T-helper 1 cell treated with Interleukin-12 subunit alpha and Interleukin-12 subunit beta and Interleukin-4 antibody, amounts not matched to agents 30 μg/mL and 1 μg/mL, for 36 hours (primary cell): ENCODE results near the gene MATN4.

Experiments
- H3K27ac Mint-ChIP-seq: one replicate; pipeline ENCODE4 v1.8.0; 2021; ENCODE audit warnings: mild to moderate bottlenecking, mixed read lengths
- H3K27me3 Mint-ChIP-seq: one replicate; pipeline ENCODE4 v1.8.0; 2021; ENCODE audit warnings: low read depth, mixed read lengths
- H3K36me3 Mint-ChIP-seq: one replicate; pipeline ENCODE4 v1.8.0; 2021; ENCODE audit warnings: low read depth, mixed read lengths
- H3K4me1 Mint-ChIP-seq: one replicate; pipeline ENCODE4 v1.8.0; 2021; ENCODE audit warnings: low read depth, mixed read lengths
- H3K4me3 Mint-ChIP-seq: one replicate; pipeline ENCODE4 v1.8.0; 2021; ENCODE audit warnings: mild to moderate bottlenecking, moderate library complexity, mixed read lengths
- H3K9me3 Mint-ChIP-seq: one replicate; pipeline ENCODE4 v1.8.0; 2021; ENCODE audit warnings: mixed read lengths

The MATN4 gene

DNA sequence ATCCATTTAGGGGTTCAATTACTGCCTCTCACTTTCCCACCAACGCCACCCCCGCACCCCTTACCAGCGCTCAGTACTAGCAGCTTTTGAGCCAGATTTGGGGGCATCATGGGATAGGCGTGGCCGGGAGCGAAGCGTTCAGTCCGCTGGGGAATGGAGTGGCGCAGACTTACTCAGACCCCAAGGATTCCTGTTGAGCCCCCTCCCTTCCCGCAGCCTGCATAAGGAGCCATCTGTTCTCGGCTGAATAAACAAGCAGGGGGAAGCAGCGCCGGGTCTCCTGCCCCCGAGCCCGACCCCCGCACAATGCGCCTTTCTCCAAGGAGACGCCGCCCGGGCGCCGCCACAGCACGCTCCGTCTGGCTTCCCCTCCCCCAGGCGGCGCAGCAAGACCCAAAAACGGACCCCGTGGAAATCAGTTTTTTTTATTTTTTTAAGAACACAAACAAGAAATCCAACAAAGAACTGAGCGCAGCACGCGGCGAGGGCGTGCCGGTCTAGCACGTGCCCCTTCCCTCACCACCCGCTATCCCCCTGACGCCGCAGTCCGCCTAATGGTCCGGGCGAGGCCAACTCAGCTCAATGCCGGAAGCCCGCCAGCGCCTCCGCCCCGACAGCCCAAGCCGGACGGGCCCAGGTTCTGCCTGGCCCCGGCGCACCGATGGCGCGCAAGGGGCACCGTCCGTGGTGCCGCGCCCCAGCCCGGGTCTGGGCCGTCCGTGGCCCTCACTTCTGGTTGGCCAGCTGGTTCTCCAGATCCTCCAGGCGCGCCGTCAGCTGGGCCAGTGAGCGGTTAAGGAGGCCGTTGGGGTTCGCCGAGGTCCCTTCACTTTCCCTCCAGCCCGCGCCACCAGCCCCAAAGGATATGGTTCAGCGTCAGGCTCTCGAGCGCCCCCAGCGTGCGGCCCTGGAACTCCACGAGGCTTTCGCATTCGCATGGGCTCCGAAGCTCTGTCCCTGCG lies 14.8 kb downstream of the MATN4 start:
- no peak overlapping the region for H3K27ac Mint-ChIP-seq
- H3K9me3 Mint-ChIP-seq, result no peaks in the 10 kb centered on the region
- H3K4me1 Mint-ChIP-seq, result peaks cover 15% of the 10 kb centered on the region
- peaks cover 40% of the 10 kb centered on the region for H3K27me3 Mint-ChIP-seq
- H3K36me3 Mint-ChIP-seq, result peaks cover 8% of the 10 kb centered on the region
- H3K4me3 Mint-ChIP-seq, result peak overlapping the region; percentile 72

DNA sequence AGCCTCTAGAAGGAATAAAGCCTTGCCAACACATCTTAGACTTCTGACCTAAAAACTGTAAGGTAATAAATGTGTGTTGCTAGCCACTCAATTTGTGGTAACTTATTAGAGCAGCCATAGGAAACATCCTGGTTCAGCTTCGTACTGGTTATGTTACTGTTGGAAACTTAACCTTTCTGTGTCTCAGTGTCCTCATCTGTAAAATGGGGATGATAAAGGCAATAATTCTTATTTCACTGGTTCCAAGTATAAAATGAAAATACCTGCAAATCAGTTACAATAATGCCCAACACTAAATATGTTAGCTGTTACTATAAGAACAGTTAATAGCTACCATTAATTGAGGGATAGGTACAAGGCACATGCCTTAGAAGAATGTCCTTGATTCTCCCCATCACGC lies 15.8 kb downstream of the MATN4 start:
- Mint-ChIP-seq H3K9me3 (no peaks in the 10 kb centered on the region), H3K36me3 (peaks cover 8% of the 10 kb centered on the region), H3K27ac (no peak overlapping the region), H3K4me1 (peaks cover 15% of the 10 kb centered on the region), H3K27me3 (peaks cover 41% of the 10 kb centered on the region), H3K4me3 (no peak overlapping the region)

DNA sequence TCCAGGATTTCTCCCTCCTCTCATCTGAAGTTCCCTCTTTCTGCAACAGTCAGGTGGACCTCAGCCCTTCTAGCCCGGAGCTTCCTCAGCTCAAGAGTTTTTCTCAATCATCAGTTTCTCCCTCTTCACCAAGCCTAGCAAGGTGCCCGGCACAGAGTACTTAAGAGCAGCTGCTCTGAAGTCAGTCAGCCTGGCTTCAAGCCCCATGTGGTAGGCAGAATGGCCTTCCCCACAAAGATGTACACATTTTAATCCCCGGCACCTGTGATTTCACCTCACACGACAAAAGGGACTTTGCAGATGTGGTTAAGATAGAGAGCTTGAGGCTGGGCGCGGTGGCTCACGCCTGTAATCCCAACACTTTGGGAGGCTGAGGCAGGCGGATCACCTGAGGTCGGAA lies 16.6 kb downstream of the MATN4 start:
- Mint-ChIP-seq H3K36me3 (peaks cover 7% of the 10 kb centered on the region), H3K4me1 (peaks cover 15% of the 10 kb centered on the region), H3K27ac (no peak overlapping the region)

DNA sequence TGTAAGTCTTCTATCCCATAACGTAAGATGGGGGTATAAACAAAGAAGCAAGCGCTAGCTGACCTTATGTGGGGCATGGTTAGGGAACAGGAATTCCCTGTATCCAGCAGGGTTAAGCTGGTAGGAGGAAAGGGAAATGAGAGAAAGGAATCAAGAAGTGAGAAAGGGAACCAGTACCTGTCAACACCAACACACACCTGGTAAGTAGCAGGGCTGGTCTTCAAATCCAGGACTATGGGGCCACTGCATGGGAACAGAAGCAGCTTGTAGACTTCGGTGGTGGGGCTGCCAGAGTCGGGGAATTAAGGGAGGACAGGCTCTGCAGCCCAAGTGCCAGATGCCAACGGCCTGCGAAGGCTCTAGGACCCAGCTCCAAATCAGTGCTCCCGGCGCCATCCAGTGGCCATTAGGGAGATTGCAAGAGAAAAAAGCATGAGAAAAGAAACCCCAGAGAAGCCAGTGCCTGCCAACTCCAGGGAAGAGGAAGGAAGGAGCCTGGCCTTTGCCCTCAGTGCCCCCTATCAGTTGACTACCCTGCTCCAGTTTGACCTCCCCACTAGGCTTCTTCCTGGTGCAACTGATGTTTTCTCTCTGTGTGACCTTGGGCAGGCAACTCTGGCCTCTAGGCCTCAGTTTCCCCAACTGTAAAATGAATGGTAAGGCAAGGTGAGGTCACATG lies 17.3 kb downstream of the MATN4 start:
- H3K4me1 Mint-ChIP-seq, result peaks cover 12% of the 10 kb centered on the region
- H3K27ac Mint-ChIP-seq, result no peak overlapping the region
- H3K9me3 Mint-ChIP-seq, result no peaks in the 10 kb centered on the region
- H3K4me3 Mint-ChIP-seq, result no peak overlapping the region
- peaks cover 4% of the 10 kb centered on the region for H3K36me3 Mint-ChIP-seq
- peaks cover 48% of the 10 kb centered on the region for H3K27me3 Mint-ChIP-seq

More for the DNA sequence above, 16.6 kb downstream of the MATN4 start:
- Mint-ChIP-seq H3K27me3 (peaks cover 45% of the 10 kb centered on the region), H3K9me3 (no peaks in the 10 kb centered on the region), H3K4me3 (no peak overlapping the region)

DNA sequence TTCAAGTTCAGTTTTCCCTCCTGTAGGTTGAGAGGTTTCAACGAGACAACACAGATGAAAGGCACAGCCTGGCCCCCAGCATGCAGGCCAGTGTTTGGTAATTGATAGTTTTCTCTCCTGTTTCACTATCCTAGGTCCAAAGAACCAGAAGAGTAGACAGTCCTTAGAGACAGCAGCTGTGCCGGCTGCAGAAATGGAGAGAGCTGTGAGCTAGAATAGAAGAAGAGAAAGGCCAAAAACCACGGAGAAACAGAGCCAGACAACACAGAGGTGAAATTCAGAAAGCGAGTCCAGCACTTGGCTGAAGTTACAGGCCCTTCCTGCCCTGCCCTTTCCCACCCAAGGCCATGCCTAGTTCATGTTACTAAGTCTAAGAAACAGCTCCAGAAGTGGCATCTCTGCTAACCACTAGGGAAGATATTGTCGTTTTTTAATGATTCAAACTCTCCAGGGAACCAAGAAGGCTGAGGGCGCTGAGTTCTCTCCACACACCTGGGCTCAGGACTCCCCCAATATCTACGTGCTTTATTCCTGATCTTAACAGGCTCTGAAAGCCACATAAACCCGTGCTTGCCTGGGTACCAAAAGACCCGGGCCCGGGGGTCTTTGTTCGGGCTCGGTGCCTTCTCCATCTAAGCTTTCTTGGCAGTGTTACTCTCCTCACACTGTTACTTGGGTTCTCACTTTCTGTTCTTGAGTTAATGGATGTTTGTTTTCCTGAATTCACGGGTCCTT lies 18.0 kb downstream of the MATN4 start:
- Mint-ChIP-seq H3K9me3 (no peaks in the 10 kb centered on the region), H3K27ac (no peak overlapping the region), H3K4me3 (no peak overlapping the region), H3K4me1 (peaks cover 12% of the 10 kb centered on the region), H3K27me3 (peaks cover 48% of the 10 kb centered on the region), H3K36me3 (peaks cover 4% of the 10 kb centered on the region)

DNA sequence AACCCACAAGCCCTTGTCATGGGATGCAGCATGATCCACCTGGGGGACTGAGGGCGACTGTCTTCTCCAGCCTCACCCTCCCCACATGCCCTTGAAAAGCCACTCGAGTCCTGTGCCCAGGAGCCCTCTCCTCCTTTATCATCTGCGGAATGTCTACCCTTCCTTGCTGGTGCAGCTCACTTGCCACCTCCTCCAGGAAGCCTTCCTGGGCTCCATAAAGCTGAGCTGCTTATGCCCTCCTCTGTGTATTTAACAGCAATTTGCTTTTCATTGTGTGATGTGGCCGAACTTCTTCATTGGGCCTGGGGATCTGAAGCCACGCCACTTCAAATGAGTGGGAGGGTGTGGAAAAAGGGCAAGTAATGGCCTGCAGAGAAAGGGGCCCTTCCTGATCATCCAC lies 19.2 kb downstream of the MATN4 start:
- H3K27ac Mint-ChIP-seq, result no peak overlapping the region
- no peaks in the 10 kb centered on the region for H3K9me3 Mint-ChIP-seq
- H3K4me3 Mint-ChIP-seq, result no peak overlapping the region
- H3K36me3 Mint-ChIP-seq, result no peaks in the 10 kb centered on the region
- H3K4me1 Mint-ChIP-seq, result peaks cover 10% of the 10 kb centered on the region
- H3K27me3 Mint-ChIP-seq, result peaks cover 48% of the 10 kb centered on the region

DNA sequence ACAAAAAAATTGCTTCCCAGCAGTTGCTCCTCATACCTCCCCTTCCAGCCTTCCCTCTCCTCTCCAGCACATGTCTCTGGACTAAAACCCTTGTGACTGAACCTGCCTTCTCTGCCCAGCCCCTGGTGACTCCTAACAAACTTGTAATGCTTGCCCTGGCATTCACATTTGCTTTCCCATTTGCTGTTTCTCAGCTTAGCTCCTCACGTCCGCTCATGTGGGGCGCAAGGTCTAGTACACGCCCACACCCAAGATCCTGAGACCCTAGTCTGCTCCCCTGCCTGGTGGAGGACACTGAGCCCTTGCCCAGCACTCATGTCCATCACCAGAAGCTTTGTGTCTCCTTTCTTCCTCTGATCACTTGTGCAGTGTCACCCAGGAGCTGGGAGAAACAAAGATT lies 19.7 kb downstream of the MATN4 start:
- Mint-ChIP-seq H3K27ac (no peak overlapping the region), H3K36me3 (no peaks in the 10 kb centered on the region), H3K4me3 (no peak overlapping the region), H3K9me3 (no peaks in the 10 kb centered on the region), H3K4me1 (peaks cover 8% of the 10 kb centered on the region), H3K27me3 (peaks cover 46% of the 10 kb centered on the region)

DNA sequence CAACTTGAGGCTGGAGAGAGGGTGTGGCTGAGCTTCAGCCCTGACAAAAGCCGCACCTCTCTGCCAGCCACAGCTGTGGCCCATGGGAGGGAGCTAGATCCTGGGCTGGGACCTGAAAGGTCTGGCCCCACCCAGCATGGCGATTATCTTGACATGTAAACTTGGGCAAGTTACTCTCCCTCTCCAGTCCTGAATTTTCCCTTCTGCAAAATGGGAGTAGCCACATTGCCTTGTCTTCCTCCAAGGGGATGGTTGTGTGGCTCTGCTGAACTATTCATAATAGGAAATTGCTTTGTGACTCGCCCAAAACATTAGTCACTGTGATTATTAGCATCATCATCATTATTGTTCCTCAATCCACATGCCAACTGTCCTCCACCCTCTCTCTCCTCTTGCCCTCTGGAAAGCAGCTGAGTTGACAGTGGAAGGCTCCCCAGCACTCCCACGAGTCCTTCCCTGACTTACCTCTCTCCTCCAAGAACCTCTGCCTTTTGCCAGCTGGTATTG lies 24.5 kb downstream of the MATN4 start:
- Mint-ChIP-seq H3K27ac (no peak overlapping the region), H3K4me1 (no peaks in the 10 kb centered on the region), H3K4me3 (no peak overlapping the region), H3K27me3 (peaks cover 27% of the 10 kb centered on the region), H3K36me3 (no peaks in the 10 kb centered on the region), H3K9me3 (no peaks in the 10 kb centered on the region)

DNA sequence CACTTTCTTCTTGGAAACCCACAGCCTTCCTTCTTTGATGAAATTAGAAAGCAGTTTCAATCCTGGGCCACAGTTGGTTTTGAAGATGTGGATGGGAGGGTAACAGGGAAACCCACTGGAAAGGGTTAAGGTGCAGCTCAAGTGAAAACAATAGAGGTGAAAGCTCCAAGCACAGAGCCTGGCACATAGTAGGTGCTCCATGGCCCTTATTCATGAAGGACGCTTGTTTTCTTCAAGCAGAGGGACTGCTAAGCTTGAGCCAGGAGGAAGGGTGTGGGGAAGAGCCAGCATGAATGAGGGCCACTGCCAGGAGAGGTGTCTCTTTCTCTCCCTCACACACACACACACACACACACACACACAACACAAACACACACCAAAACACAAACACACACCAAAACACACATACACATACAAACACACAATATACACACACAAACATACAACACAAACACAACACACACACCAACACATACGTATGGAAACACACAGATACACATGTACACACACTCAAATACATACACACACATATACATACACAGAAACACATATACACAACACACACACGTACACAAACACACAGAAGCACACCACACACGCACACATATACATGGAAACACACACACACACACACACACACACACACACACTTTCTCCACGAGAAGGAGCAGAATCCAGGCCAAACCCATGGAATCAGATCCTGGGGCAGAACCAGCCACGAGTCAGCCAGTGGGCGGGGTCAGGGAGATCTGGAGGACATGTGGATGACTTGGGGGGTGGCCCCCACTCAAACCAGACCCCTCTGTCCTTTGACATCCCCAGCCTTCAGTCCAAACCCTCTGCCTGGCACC lies 25.2 kb downstream of the MATN4 start:
- Mint-ChIP-seq H3K9me3 (no peaks in the 10 kb centered on the region), H3K4me3 (no peak overlapping the region), H3K27ac (no peak overlapping the region), H3K4me1 (no peaks in the 10 kb centered on the region), H3K36me3 (no peaks in the 10 kb centered on the region), H3K27me3 (peaks cover 26% of the 10 kb centered on the region)

DNA sequence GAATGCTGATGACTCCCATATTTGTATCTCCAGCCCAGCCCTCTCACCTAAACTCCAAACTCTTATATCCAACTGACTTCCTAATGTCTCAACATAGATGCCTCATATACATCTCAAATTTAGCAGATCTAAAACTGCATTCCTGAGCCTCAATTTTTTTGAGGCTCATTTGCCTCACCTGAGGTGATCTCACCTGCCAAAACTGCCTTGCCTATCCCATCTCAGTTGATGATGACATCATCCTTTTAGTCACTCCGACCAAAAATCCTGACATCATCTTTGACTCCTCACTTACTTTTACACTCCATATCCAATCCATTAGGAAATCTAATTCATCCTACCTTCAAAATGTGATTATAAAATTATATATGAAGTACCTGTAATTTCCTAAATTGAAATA lies 28.1 kb downstream of the MATN4 start:
- Mint-ChIP-seq H3K4me3 (no peak overlapping the region), H3K36me3 (no peaks in the 10 kb centered on the region), H3K9me3 (no peaks in the 10 kb centered on the region), H3K27ac (no peak overlapping the region), H3K27me3 (peaks cover 35% of the 10 kb centered on the region), H3K4me1 (no peaks in the 10 kb centered on the region)

DNA sequence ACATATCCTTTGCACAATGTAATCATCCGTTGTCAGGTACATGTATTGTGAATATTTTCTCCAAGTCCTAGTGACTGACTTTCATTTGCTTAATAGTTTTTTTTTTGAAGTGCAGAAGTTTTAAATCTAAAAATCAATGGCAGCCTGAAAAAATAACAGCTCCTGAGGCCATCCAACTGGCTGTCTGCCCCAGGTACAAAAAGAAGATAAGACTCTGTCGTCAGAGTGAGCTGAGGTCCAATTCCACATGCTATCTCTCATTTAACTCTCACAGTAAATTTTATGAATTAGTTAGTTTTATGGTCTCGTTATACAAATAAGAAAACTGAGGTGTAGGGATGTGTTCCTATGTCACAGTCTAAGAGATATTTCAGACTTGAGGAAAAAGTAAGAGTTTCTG lies 32.8 kb downstream of the MATN4 start:
- Mint-ChIP-seq H3K36me3 (no peaks in the 10 kb centered on the region), H3K9me3 (no peaks in the 10 kb centered on the region), H3K27me3 (peaks cover 71% of the 10 kb centered on the region), H3K4me3 (no peak overlapping the region), H3K4me1 (no peaks in the 10 kb centered on the region), H3K27ac (no peak overlapping the region)

DNA sequence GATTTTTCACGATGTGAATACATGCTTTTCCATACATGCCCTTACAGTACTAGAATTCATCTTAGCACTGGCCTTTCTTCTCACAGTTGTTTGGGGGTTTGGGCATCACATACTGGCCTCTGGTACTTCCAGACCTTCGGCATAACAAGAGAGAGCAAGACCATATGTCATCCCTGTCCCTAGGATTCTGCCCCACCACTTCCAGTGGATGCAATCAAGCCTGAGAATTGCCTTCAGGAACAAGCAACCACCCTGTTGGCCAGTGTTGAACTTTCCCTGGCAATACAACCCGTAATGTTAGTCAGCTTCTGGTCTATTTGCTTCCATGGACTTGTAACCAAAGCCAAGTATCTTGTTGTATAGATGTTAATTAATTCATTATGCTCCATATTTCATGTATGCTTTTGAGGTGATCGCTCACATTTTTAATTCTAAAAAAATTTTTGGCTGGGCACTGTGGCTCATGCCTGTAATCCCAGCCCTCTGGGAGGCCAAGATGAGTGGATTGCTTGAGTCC lies 38.3 kb downstream of the MATN4 start:
- Mint-ChIP-seq H3K9me3 (no peaks in the 10 kb centered on the region), H3K4me1 (peaks cover 1% of the 10 kb centered on the region), H3K36me3 (no peaks in the 10 kb centered on the region), H3K27me3 (peaks cover 66% of the 10 kb centered on the region), H3K4me3 (no peak overlapping the region), H3K27ac (no peak overlapping the region)

DNA sequence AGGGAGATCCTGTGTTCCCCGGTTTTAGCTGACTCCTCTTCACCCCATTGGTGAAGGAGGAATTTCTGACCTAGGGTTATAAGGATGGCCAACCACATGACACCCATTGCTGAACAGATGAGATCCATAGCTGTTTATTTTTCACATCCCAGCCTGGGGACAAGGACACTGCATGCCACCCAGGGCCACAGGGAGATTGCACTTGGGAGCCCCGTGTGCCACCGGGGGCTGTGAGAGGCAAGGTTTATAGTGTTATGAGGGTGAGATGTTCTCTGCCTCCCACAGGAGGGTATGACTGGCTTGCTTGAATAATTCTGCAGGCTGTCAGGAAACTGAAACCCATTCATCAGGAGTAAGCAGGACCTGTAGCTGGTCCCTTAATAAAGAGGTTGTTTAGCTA lies 39.0 kb downstream of the MATN4 start:
- peaks cover 60% of the 10 kb centered on the region for H3K27me3 Mint-ChIP-seq

More for the DNA sequence above, 39.0 kb downstream of the MATN4 start:
- peaks cover 1% of the 10 kb centered on the region for H3K4me1 Mint-ChIP-seq
- H3K9me3 Mint-ChIP-seq, result no peaks in the 10 kb centered on the region
- no peak overlapping the region for H3K4me3 Mint-ChIP-seq
- no peak overlapping the region for H3K27ac Mint-ChIP-seq
- H3K36me3 Mint-ChIP-seq, result no peaks in the 10 kb centered on the region
